Measurements from ENCODE around the gene ITGB1BP1.

Gene ITGB1BP1

GRCh38 chr2:9380702-9381628 lies 42.4 kb downstream of the ITGB1BP1 start:
- TF ChIP-seq, protein P1, sequence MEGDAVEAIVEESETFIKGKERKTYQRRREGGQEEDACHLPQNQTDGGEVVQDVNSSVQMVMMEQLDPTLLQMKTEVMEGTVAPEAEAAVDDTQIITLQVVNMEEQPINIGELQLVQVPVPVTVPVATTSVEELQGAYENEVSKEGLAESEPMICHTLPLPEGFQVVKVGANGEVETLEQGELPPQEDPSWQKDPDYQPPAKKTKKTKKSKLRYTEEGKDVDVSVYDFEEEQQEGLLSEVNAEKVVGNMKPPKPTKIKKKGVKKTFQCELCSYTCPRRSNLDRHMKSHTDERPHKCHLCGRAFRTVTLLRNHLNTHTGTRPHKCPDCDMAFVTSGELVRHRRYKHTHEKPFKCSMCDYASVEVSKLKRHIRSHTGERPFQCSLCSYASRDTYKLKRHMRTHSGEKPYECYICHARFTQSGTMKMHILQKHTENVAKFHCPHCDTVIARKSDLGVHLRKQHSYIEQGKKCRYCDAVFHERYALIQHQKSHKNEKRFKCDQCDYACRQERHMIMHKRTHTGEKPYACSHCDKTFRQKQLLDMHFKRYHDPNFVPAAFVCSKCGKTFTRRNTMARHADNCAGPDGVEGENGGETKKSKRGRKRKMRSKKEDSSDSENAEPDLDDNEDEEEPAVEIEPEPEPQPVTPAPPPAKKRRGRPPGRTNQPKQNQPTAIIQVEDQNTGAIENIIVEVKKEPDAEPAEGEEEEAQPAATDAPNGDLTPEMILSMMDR (conservative IDR thresholded peaks at IDR 0.05), result no peak
- no peak overlapping the region for H3K27ac ChIP-seq

GRCh38 chr2:9379391-9379755 lies 44.0 kb downstream of the ITGB1BP1 start:
- H3K27ac ChIP-seq, result no peak overlapping the region

DNA sequence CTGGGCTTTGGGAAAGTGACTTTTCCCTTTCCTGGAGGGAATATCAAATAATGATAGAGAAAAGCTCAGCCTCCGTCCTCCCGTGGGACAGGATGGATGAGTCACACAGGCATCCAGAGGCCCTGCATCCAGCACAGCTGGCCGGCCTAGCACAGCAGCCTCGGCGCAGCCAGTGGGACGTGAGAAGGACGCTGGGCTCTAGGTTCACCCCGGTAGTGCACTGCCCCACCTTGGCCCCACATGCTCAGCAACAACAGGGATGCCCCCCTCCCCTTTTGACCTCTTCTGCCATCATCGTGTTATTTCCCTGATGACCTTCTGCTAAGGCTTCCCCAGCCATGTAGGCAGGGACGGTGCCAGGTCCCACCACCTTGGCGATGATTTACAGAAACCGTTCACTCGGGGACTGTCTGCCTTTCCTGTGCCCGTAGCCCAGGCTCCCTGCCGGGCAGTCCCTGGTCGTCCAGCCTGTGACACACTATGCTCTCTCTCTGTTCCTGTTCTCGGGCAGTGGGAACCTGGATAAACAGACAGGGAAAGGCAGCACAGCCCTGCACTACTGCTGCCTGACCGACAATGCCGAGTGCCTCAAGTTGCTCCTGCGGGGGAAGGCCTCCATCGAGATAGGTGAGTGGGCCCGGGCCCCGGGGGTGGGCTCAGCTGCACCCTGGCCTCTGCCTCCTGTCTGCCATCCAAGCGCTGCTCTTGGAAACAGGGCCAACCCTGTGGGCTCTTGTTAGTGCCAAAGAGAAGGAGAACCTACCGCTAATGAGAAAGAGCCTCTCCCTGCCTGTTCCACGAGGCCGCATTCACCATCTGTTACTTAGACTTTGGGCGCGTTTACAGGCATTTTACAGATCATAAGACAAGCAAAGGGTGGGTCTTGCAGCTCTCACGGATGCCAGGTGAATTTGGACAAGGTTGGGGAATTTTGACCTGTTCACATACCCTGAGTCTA lies 44.6 kb downstream of the ITGB1BP1 start:
- no peak overlapping the region for H3K27ac ChIP-seq
- TF ChIP-seq, protein P1 (conservative IDR thresholded peaks at IDR 0.05), result no peak

More at GRCh38 chr2:9379391-9379755, 44.0 kb downstream of the ITGB1BP1 start:
- TF ChIP-seq, protein P1 (conservative IDR thresholded peaks at IDR 0.05), result no peak

DNA sequence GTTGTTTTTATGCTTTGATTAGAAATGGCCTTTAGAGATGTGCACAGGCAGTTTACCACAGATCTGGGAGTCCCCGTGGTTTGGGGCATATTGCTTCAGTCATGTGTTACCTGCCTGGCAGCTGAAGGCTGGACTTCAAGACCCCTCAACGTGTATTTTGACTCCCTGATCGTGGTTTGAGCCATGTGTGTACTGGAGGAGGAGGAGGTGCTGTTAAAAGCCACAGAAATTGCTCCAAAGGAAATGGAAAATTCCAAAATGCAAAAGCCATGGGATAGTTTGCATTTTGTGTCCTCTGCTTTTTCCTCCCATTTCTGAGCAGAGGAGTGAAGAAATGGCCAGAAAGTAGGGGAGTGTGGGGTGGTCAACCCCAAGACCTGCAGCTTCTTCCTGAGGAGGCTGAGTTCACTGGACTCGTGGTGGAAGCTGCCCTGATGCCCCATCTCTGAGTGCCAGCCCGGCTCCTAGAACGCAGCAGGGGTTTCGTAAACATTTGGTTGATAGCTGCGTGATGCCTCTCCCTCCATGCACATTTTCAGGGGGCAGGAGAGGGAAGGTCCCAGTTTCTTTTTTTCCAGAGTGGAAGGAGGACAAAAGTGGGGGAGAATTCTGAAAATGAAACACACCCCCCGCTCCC lies 45.7 kb downstream of the ITGB1BP1 start:
- TF ChIP-seq, protein P1 (conservative IDR thresholded peaks at IDR 0.05), result no peak
- H3K27ac ChIP-seq, result no peak overlapping the region

- H3K27ac ChIP-seq, result no peak overlapping the region
- TF ChIP-seq, protein P1 (conservative IDR thresholded peaks at IDR 0.05), result no peak
Measured at GRCh38 chr2:9375857-9376428, 47.4 kb downstream of the ITGB1BP1 start.

- no peak overlapping the region for H3K27ac ChIP-seq
- TF ChIP-seq, protein P1 (conservative IDR thresholded peaks at IDR 0.05), result no peak
Measured at GRCh38 chr2:9374071-9374730, 49.1 kb downstream of the ITGB1BP1 start.

Measured in VCaP (cell line).